H1 (cell line): Measurements from ENCODE around the gene ACKR1.

ENCODE experiments used
- GABPA ChIP-seq: IDR thresholded peaks from 2 replicates; pipeline ENCODE4 v1.6.1; 2011; ENCODE audit warnings: mild to moderate bottlenecking, low read length, moderate library complexity, borderline replicate concordance; ENCODE audit not compliant: insufficient read depth
- SP1 ChIP-seq: IDR thresholded peaks from 2 replicates; pipeline ENCODE4 v1.6.1; 2011; ENCODE audit warnings: low read depth, low read length
- TBP ChIP-seq: IDR thresholded peaks from 2 replicates; pipeline ENCODE4 v1.6.1; 2011; ENCODE audit warnings: low read depth, low read length, improper control_type of control experiment

GRCh38 chr1:159247266-159247665, 42.6 kb downstream of the ACKR1 start:
- TF ChIP-seq GABPA = no peak
- TF ChIP-seq TBP = no peak
- no peak for TF ChIP-seq SP1
